Measurements from ENCODE around the gene SREBF2.

Gene SREBF2

DNA sequence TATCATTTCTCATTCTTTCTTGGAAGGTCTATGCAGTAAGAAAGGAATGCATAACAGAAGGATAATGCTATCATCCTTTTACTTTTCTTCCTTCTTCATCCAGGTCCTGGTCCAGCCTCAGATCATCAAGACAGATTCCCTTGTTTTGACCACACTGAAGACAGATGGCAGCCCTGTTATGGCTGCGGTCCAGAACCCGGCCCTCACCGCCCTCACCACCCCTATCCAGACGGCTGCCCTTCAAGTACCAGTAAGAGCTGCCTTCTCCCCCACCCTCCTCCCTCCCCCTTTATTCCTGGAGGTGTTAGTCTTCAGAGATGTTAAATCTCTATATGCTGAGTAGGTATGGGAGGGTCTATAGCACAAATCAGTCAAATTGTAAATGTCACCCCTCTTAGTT lies 37.9 kb downstream of the SREBF2 start:
- DNase-seq (ENCODE audit: low read depth), result no peak
- H3K4me3 ChIP-seq (ENCODE audit: low read depth, low read length), result no peak overlapping the region
- TF ChIP-seq MYC (IDR thresholded peaks at IDR 0.05; ENCODE audit: low read depth, low read length) (no peak), CTCF (IDR thresholded peaks at IDR 0.05; ENCODE audit: low read depth, low read length) (no peak), POLR2A (IDR thresholded peaks at IDR 0.05; ENCODE audit: extremely low read depth, insufficient read length) (no peak)
- TF ChIP-seq, protein P1, sequence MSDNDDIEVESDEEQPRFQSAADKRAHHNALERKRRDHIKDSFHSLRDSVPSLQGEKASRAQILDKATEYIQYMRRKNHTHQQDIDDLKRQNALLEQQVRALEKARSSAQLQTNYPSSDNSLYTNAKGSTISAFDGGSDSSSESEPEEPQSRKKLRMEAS (IDR thresholded peaks at IDR 0.05; ENCODE audit: low read depth, low read length), result no peak

- no peak overlapping the region for H3K4me3 ChIP-seq (ENCODE audit: low read depth, low read length)
- no peak for DNase-seq (ENCODE audit: low read depth)
- TF ChIP-seq CTCF (IDR thresholded peaks at IDR 0.05; ENCODE audit: low read depth, low read length), result no peak
- no peak for TF ChIP-seq POLR2A (IDR thresholded peaks at IDR 0.05; ENCODE audit: extremely low read depth, insufficient read length)
- no peak for TF ChIP-seq MYC (IDR thresholded peaks at IDR 0.05; ENCODE audit: low read depth, low read length)
- TF ChIP-seq, protein P1 (IDR thresholded peaks at IDR 0.05; ENCODE audit: low read depth, low read length), result no peak
Observed at GRCh38 chr22:41873391-41873790, 40.5 kb downstream of the SREBF2 start.

- TF ChIP-seq, protein P1 (IDR thresholded peaks at IDR 0.05; ENCODE audit: low read depth, low read length), result no peak
- no peak for TF ChIP-seq MYC (IDR thresholded peaks at IDR 0.05; ENCODE audit: low read depth, low read length)
- no peak for TF ChIP-seq POLR2A (IDR thresholded peaks at IDR 0.05; ENCODE audit: extremely low read depth, insufficient read length)
- TF ChIP-seq CTCF (IDR thresholded peaks at IDR 0.05; ENCODE audit: low read depth, low read length), result no peak
- no peak overlapping the region for H3K4me3 ChIP-seq (ENCODE audit: low read depth, low read length)
- DNase-seq (ENCODE audit: low read depth), result no peak
Observed at GRCh38 chr22:41874090-41874489, 41.2 kb downstream of the SREBF2 start.

GRCh38 chr22:41875531-41876270 lies 42.8 kb downstream of the SREBF2 start:
- DNase-seq (ENCODE audit: low read depth), result no peak
- TF ChIP-seq, protein P1 (IDR thresholded peaks at IDR 0.05; ENCODE audit: low read depth, low read length), result no peak
- no peak for TF ChIP-seq POLR2A (IDR thresholded peaks at IDR 0.05; ENCODE audit: extremely low read depth, insufficient read length)
- no peak for TF ChIP-seq CTCF (IDR thresholded peaks at IDR 0.05; ENCODE audit: low read depth, low read length)
- TF ChIP-seq MYC (IDR thresholded peaks at IDR 0.05; ENCODE audit: low read depth, low read length), result no peak
- no peak overlapping the region for H3K4me3 ChIP-seq (ENCODE audit: low read depth, low read length)

DNA sequence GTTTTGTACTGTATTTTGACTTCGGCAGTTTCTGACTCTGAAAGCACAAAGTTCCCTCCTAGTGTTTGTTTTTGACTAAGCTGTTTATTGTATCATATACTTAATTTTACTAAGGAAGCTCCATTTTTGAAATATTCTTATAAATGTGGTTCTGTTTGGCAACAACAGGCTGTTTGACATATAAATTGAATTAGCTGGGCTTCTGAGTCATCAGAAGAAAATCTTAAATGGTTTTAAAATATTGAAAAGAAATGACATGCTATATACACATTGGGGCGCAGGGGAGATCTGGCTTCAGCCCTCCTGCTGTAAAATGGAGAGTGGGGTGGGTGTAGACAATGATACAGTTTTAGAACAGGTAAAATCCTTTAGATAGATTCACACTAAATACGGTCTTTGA lies 43.4 kb downstream of the SREBF2 start:
- H3K4me3 ChIP-seq (ENCODE audit: low read depth, low read length), result no peak overlapping the region
- DNase-seq (ENCODE audit: low read depth), result no peak
- TF ChIP-seq POLR2A (IDR thresholded peaks at IDR 0.05; ENCODE audit: extremely low read depth, insufficient read length) (no peak), MYC (IDR thresholded peaks at IDR 0.05; ENCODE audit: low read depth, low read length) (no peak), CTCF (IDR thresholded peaks at IDR 0.05; ENCODE audit: low read depth, low read length) (no peak)
- TF ChIP-seq, protein P1 (IDR thresholded peaks at IDR 0.05; ENCODE audit: low read depth, low read length), result no peak
